Measurements from ENCODE around the gene PRAMEF11.

DNA sequence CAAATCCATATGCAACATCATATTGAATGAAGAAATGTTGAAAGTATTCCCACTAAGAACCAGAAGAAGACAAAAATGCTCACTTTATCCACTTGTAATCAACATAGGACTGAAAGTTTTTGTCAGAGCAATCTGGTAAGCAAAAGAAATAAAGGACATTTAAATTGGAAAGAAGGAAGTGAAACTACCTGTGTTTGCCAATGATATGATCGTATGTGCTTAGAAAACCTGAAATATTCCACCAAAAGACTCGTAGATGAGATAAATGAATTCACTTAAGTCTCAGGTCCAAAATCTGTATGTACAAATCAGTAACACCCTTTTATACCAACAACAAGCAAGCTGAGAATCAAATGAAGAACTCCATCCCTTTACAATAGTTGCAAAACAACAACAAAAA lies 31.5 kb downstream of the PRAMEF11 start:
- TF ChIP-seq ZNF274 (IDR thresholded peaks at IDR 0.05; ENCODE audit: low read depth, low read length) (no peak), SUZ12 (IDR thresholded peaks at IDR 0.05; ENCODE audit: extremely low read depth, insufficient read depth, insufficient read length) (no peak), YY1 (IDR thresholded peaks at IDR 0.05; ENCODE audit: insufficient read depth, insufficient read length) (no peak)
